ENCODE results near the gene C1QA. TPM values are rescaled to one million over a fixed set of nuclear protein-coding genes. Genes with fewer than 3 reads are reported as not detected.

Gene C1QA
- total and polyA plus RNA-seq, 2 of the 4 experiments (the other 2 are of a cell fraction), result not detected

GRCh38 chr1:22601610-22602009, 34.8 kb upstream of the C1QA start:
- no peak overlapping the region for H3K4ac ChIP-seq (ENCODE audit: low read depth, low read length)
- no peak overlapping the region for H4K5ac ChIP-seq (ENCODE audit: low read depth, low read length)
- in situ Hi-C loops (cut with MboI; ENCODE audit: low sequenced_read_pairs) (no loop called here), intact Hi-C loops (cut with micrococcal nuclease) (no loop called here), dilution Hi-C loops (cut with HindIII; ENCODE audit: low sequenced_read_pairs, unreplicated experiment) (no loop called here)
- H3K36me3 ChIP-seq (ENCODE audit: control insufficient read depth, insufficient read depth, low read length), result no peaks in the 10 kb centered on the region
- no peak overlapping the region for H3K4me3 ChIP-seq (ENCODE audit: insufficient read depth, low read depth, low read length)
- no peaks in the 10 kb centered on the region for H3K9me1 ChIP-seq (ENCODE audit: insufficient read depth, low read length)
- H3K14ac ChIP-seq (replicated peaks; ENCODE audit: low read depth, low read length), result no peak overlapping the region
- no peak overlapping the region for H3K56ac ChIP-seq (ENCODE audit: extremely low read depth, insufficient read depth, low read length)
- H2BK15ac ChIP-seq (ENCODE audit: low read depth, low read length), result no peak overlapping the region
- ChIA-PET POLR2A (ENCODE audit: unreplicated experiment) (no interaction called here), CTCF (no interaction called here)
- H2BK20ac ChIP-seq (ENCODE audit: low read depth, low read length), result no peak overlapping the region
- no peak overlapping the region for H3K27ac ChIP-seq (ENCODE audit: insufficient read depth, low read length)
- no peak overlapping the region for H4K8ac ChIP-seq (ENCODE audit: low read depth in 2 of 2, low read length in 2 of 2)
- no peak for ATAC-seq (ENCODE audit: low read depth)
- H4K20me1 ChIP-seq (ENCODE audit: insufficient read depth, low read length), result 0 out of 2 replicates have a peak, but pooled peaks cover 3% of the 10 kb centered on the region
- no peak overlapping the region for H2AK5ac ChIP-seq (ENCODE audit: low read depth, low read length)
- 100% methylated on average over 4 of the region's 12 CpGs; no CpG with 5 or more reads in 1 of the 2 experiments for WGBS, 2 experiments (ENCODE audit: extremely low coverage in 2 of 2, insufficient read length in 1 of 2)
- H3K4me2 ChIP-seq (ENCODE audit: low read depth, low read length), result no peak overlapping the region
- no peaks in the 10 kb centered on the region for H3K4me1 ChIP-seq (ENCODE audit: control insufficient read depth, insufficient read depth, low read length)
- H3K27me3 ChIP-seq (ENCODE audit: control insufficient read depth, insufficient read depth, low read length), result peaks cover 56% of the 10 kb centered on the region
- no peak overlapping the region for H4K91ac ChIP-seq (ENCODE audit: insufficient read depth, low read depth, low read length)
- no peak for DNase-seq
- TF ChIP-seq SMC3 (IDR thresholded peaks at IDR 0.05; ENCODE audit: low read depth, low read length) (no peak), USF2 (IDR thresholded peaks at IDR 0.05; ENCODE audit: low read depth, low read length) (no peak), BHLHE40 (IDR thresholded peaks at IDR 0.05; ENCODE audit: low read depth, low read length) (no peak), RCOR1 (IDR thresholded peaks at IDR 0.05; ENCODE audit: insufficient replicate concordance, low read length) (no peak), CEBPB (IDR thresholded peaks at IDR 0.05; ENCODE audit: low read depth, low read length) (no peak), MXI1 (IDR thresholded peaks at IDR 0.05; ENCODE audit: borderline replicate concordance, low read depth, low read length) (no peak), POLR2A (IDR thresholded peaks at IDR 0.05; ENCODE audit: low read depth, low read length) (no peak), CTCF (conservative IDR thresholded peaks at IDR 0.05; ENCODE audit: low read depth, low read length) (no peak), MAZ (IDR thresholded peaks at IDR 0.05; ENCODE audit: borderline replicate concordance, low read depth, low read length) (no peak), RFX5 (IDR thresholded peaks at IDR 0.05; ENCODE audit: low read depth, low read length) (no peak), RAD21 (IDR thresholded peaks at IDR 0.05; ENCODE audit: low read length) (no peak), ELK1 (IDR thresholded peaks at IDR 0.05; ENCODE audit: borderline replicate concordance, low read depth, low read length) (no peak), MAFK (IDR thresholded peaks at IDR 0.05; ENCODE audit: low read depth, low read length) (no peak)
- H2BK5ac ChIP-seq (ENCODE audit: low read depth, low read length, poor library complexity, severe bottlenecking), result no peak overlapping the region
- H2AK9ac ChIP-seq (replicated peaks; ENCODE audit: low read depth, low read length, poor library complexity), result no peak overlapping the region
- no peak overlapping the region for H3K23ac ChIP-seq (ENCODE audit: low read depth, low read length)
- BruUV-seq (replicated peaks), result no TSS peak
- H3K9me3 ChIP-seq (ENCODE audit: control insufficient read depth, insufficient read depth, low read length), result no peaks in the 10 kb centered on the region
- no peak overlapping the region for H2BK120ac ChIP-seq (ENCODE audit: low read depth, low read length)
- no peak overlapping the region for H2AFZ ChIP-seq (replicated peaks; ENCODE audit: low read length, poor library complexity)
- no peak overlapping the region for H3K18ac ChIP-seq (ENCODE audit: low read depth, low read length)
- no peaks in the 10 kb centered on the region for H3K79me1 ChIP-seq (ENCODE audit: low read depth in 1 of 2, low read length in 2 of 2)
- H3K9ac ChIP-seq (ENCODE audit: low read depth, low read length), result no peak overlapping the region

Data from IMR-90 (cell line).